HepG2 (cell line): ENCODE data around the gene SBK3. TPM values are rescaled to one million over a fixed set of nuclear protein-coding genes. Genes with fewer than 3 reads are reported as not detected.

Source experiments
- BORCS8-MEF2B ChIP-seq: sonication (generic); formaldehyde crosslinking; IDR thresholded peaks from 2 replicates; pipeline ENCODE4 v1.8.0; 2022; ENCODE audit warnings: mild to moderate bottlenecking, missing genetic modification reagents
- HNRNPL ChIP-seq: fragments of 200-400 bp; formaldehyde crosslinking; IDR thresholded peaks from 2 replicates; pipeline ENCODE4 v1.6.1; 2017; ENCODE audit warnings: mild to moderate bottlenecking, low read depth, low read length
- IRX3 ChIP-seq: sonication (generic); formaldehyde crosslinking; IDR thresholded peaks from 2 replicates; pipeline ENCODE4 v1.8.1; 2023; ENCODE audit warnings: mild to moderate bottlenecking, low read depth, missing genetic modification reagents, borderline replicate concordance
- JARID2 ChIP-seq: sonication (generic); formaldehyde crosslinking; IDR thresholded peaks from 2 replicates; pipeline ENCODE4 v1.8.1; 2023; ENCODE audit warnings: missing genetic modification reagents, inconsistent platforms; ENCODE audit not compliant: insufficient replicate concordance
- KLF6 ChIP-seq: IDR thresholded peaks from 2 replicates; pipeline ENCODE4 v1.8.0; 2016; ENCODE audit warnings: missing biosample characterization, missing genetic modification reagents
- MATR3 ChIP-seq: sonication (generic); formaldehyde crosslinking; IDR thresholded peaks from 2 replicates; pipeline ENCODE4 v1.4.0; 2020; ENCODE audit warnings: missing genetic modification reagents
- MIER3 ChIP-seq: IDR thresholded peaks from 2 replicates; pipeline ENCODE4 v1.6.1; 2016; ENCODE audit warnings: missing compliant biosample characterization, borderline replicate concordance
- NFYB ChIP-seq: sonication (generic); formaldehyde crosslinking; IDR thresholded peaks from 2 replicates; pipeline ENCODE4 v1.4.0; 2020; ENCODE audit warnings: missing genetic modification reagents
- RFX5 ChIP-seq: IDR thresholded peaks from 2 replicates; pipeline ENCODE4 v1.6.1; 2011; ENCODE audit warnings: low read depth, low read length, improper control_type of control experiment
- TEAD3 ChIP-seq: optimal IDR thresholded peaks from 2 replicates; pipeline ENCODE3; 2016; ENCODE audit warnings: borderline replicate concordance
- ZNF484 ChIP-seq: sonication (generic); formaldehyde crosslinking; IDR thresholded peaks from 2 replicates; pipeline ENCODE4 v1.5.1; 2020; ENCODE audit warnings: mild to moderate bottlenecking, low read depth, missing genetic modification reagents, borderline replicate concordance
- ZNF562 ChIP-seq: sonication (generic); formaldehyde crosslinking; IDR thresholded peaks from 2 replicates; pipeline ENCODE4 v1.8.0; 2022; ENCODE audit warnings: missing genetic modification reagents, borderline replicate concordance
- ZNF652 ChIP-seq: IDR thresholded peaks from 2 replicates; pipeline ENCODE4 v1.6.1; 2016; ENCODE audit warnings: low read depth, borderline replicate concordance
- ZNF781 ChIP-seq: sonication (generic); formaldehyde crosslinking; IDR thresholded peaks from 2 replicates; pipeline ENCODE4 v1.5.1; 2020; ENCODE audit warnings: borderline replicate concordance, mild to moderate bottlenecking, missing genetic modification reagents; ENCODE audit errors: not compliant biosample characterization
- ZNF788 ChIP-seq: sonication (generic); formaldehyde crosslinking; IDR thresholded peaks from 2 replicates; pipeline ENCODE4 v1.5.0; 2020; ENCODE audit warnings: mild to moderate bottlenecking, missing genetic modification reagents, borderline replicate concordance
- polyA plus RNA-seq, 8 experiments: library from polyadenylated mRNA; depleted of rRNA in 3 of 8; stranded (reverse) in 7 of 8; unstranded in 1 of 8; fragments of >200 nt; fragmentation: Illumina TruSeq in 4 of 8; extraction: Trizol in 4 of 8; gene quantifications; 2 replicates each; pipeline versions ENCODE4 v1.2.1 to v1.2.3, GENCODE V29; 2011 to 2016; ENCODE audit warnings: low read depth in 4 of 8, missing spikeins in 1 of 8, mixed read lengths in 1 of 8; ENCODE audit not compliant: insufficient read depth in 1 of 8
- total RNA-seq, 5 experiments: library from RNA; depleted of rRNA; stranded (reverse); fragments of >200 nt; fragmentation: Illumina TruSeq; extraction: Trizol; gene quantifications; 2 replicates each; pipeline ENCODE4 v1.2.3, GENCODE V29; 2016; ENCODE audit warnings: low read depth in 1 of 5
- TF ChIP-seq, protein P1 (sequence below): sonication (generic); formaldehyde crosslinking; IDR thresholded peaks from 2 replicates; pipeline ENCODE4 v1.4.0; 2020; ENCODE audit warnings: missing genetic modification reagents
- TF ChIP-seq, protein P2 (sequence below): sonication (generic); formaldehyde crosslinking; IDR thresholded peaks from 2 replicates; pipeline ENCODE4 v1.4.0; 2020; ENCODE audit warnings: mild to moderate bottlenecking, missing genetic modification reagents
- TF ChIP-seq, protein P3 (sequence below): sonication (generic); formaldehyde crosslinking; IDR thresholded peaks from 2 replicates; pipeline ENCODE4 v1.5.0; 2020; ENCODE audit warnings: missing genetic modification reagents, mild to moderate bottlenecking, borderline replicate concordance
- TF ChIP-seq, protein P4 (sequence below): sonication (generic); formaldehyde crosslinking; IDR thresholded peaks from 2 replicates; pipeline ENCODE4 v1.8.1; 2023; ENCODE audit warnings: missing genetic modification reagents, inconsistent platforms, borderline replicate concordance

Gene SBK3
- total and polyA plus RNA-seq, 2 of the 13 experiments (the other 11 are each of a cell fraction or from before 2014, with no cell fraction given), result 0.66 to 0.77 TPM

DNA sequence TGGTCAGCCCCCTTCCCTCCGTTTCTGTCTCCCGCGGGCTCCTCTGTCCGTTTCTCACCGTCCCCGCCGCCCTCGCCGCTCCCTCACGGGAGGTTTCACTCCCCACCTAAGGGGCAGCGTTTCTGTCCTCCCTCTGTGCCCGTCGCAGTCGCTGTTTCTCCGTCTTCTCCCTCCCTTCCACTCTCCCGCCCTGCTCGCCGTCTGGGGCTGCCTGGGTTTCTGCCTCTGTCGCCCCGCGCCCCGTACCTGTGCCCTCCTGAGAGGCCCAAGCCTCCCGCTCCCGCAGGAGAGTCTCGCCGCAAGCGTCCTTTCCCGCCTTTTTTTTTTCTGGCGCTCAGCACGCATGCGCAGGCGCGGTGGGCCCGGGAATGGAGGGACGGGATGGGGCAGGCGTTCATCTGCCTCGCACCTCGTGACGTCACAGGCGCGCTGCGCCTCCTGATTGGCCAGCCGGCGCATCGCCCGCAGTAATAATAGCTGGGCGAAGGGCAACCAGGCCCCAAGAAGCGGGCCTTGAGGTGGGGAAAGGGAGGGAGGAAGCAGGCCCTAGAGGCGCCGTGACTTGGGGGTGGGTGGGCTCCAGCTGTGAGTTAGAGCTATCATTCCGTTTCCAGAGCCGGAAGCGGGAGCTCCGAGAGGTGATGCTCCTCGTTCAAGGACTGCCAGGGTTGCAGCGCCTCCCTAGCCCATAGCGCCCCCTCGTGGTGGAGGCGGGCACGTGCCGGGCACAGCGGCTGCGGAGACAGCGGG, 41.7 kb downstream of the SBK3 start (continued):
- TF ChIP-seq, protein P1, sequence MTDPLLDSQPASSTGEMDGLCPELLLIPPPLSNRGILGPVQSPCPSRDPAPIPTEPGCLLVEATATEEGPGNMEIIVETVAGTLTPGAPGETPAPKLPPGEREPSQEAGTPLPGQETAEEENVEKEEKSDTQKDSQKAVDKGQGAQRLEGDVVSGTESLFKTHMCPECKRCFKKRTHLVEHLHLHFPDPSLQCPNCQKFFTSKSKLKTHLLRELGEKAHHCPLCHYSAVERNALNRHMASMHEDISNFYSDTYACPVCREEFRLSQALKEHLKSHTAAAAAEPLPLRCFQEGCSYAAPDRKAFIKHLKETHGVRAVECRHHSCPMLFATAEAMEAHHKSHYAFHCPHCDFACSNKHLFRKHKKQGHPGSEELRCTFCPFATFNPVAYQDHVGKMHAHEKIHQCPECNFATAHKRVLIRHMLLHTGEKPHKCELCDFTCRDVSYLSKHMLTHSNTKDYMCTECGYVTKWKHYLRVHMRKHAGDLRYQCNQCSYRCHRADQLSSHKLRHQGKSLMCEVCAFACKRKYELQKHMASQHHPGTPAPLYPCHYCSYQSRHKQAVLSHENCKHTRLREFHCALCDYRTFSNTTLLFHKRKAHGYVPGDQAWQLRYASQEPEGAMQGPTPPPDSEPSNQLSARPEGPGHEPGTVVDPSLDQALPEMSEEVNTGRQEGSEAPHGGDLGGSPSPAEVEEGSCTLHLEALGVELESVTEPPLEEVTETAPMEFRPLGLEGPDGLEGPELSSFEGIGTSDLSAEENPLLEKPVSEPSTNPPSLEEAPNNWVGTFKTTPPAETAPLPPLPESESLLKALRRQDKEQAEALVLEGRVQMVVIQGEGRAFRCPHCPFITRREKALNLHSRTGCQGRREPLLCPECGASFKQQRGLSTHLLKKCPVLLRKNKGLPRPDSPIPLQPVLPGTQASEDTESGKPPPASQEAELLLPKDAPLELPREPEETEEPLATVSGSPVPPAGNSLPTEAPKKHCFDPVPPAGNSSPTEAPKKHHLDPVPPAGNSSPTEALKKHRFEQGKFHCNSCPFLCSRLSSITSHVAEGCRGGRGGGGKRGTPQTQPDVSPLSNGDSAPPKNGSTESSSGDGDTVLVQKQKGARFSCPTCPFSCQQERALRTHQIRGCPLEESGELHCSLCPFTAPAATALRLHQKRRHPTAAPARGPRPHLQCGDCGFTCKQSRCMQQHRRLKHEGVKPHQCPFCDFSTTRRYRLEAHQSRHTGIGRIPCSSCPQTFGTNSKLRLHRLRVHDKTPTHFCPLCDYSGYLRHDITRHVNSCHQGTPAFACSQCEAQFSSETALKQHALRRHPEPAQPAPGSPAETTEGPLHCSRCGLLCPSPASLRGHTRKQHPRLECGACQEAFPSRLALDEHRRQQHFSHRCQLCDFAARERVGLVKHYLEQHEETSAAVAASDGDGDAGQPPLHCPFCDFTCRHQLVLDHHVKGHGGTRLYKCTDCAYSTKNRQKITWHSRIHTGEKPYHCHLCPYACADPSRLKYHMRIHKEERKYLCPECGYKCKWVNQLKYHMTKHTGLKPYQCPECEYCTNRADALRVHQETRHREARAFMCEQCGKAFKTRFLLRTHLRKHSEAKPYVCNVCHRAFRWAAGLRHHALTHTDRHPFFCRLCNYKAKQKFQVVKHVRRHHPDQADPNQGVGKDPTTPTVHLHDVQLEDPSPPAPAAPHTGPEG (CRISPR knock-in tag), result 0 out of 2 replicates have a peak, but pooled peaks have one; percentile 38
- TF ChIP-seq MATR3 (CRISPR knock-in tag) (no peak), IRX3 (no peak), ZNF788 (CRISPR knock-in tag) (peak; percentile 81; the same call in 1 of the 2 replicates), RFX5 (peak; percentile 99), ZNF781 (CRISPR knock-in tag) (peak; percentile 45), ZNF562 (CRISPR knock-in tag) (0 out of 2 replicates have a peak, but pooled peaks have one; percentile 54), HNRNPL (peak; percentile 67; the same call in 1 of the 2 replicates), BORCS8-MEF2B (0 out of 2 replicates have a peak, but pooled peaks have one; percentile 20), JARID2 (CRISPR knock-in tag) (no peak), ZNF484 (no peak), ZNF652 (CRISPR knock-in tag) (no peak), TEAD3 (CRISPR knock-in tag) (peak; percentile 69), MIER3 (CRISPR knock-in tag) (peak; percentile 25; the same call in 1 of the 2 replicates), NFYB (CRISPR knock-in tag) (peak; percentile 91), KLF6 (CRISPR knock-in tag) (peak; percentile 75; the same call in 1 of the 2 replicates)
- TF ChIP-seq, protein P2, sequence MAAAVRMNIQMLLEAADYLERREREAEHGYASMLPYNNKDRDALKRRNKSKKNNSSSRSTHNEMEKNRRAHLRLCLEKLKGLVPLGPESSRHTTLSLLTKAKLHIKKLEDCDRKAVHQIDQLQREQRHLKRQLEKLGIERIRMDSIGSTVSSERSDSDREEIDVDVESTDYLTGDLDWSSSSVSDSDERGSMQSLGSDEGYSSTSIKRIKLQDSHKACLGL (CRISPR knock-in tag), result no peak
- TF ChIP-seq, protein P3, sequence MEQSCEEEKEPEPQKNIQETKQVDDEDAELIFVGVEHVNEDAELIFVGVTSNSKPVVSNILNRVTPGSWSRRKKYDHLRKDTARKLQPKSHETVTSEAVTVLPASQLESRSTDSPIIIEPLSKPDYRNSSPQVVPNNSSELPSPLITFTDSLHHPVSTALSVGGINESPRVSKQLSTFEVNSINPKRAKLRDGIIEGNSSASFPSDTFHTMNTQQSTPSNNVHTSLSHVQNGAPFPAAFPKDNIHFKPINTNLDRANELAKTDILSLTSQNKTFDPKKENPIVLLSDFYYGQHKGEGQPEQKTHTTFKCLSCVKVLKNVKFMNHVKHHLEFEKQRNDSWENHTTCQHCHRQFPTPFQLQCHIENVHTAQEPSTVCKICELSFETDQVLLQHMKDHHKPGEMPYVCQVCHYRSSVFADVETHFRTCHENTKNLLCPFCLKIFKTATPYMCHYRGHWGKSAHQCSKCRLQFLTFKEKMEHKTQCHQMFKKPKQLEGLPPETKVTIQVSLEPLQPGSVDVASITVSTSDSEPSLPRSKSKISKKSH (CRISPR knock-in tag), result peak; percentile 82; the same call in 1 of the 2 replicates
- TF ChIP-seq, protein P4, sequence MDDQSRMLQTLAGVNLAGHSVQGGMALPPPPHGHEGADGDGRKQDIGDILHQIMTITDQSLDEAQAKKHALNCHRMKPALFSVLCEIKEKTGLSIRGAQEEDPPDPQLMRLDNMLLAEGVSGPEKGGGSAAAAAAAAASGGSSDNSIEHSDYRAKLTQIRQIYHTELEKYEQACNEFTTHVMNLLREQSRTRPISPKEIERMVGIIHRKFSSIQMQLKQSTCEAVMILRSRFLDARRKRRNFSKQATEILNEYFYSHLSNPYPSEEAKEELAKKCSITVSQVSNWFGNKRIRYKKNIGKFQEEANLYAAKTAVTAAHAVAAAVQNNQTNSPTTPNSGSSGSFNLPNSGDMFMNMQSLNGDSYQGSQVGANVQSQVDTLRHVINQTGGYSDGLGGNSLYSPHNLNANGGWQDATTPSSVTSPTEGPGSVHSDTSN, result 0 out of 2 replicates have a peak, but pooled peaks have one; percentile 33
